Brain pericyte (primary cell): ENCODE measurements around the gene ZMAT3.

Experiments used
- DNase-seq: peaks from one replicate; pipeline ENCODE4 v3.0.0-alpha.2; 2012; ENCODE audit warnings: low read depth, low spot score

ZMAT3 gene

GRCh38 chr3:179021119-179021903, 50.3 kb downstream of the ZMAT3 start:
- DNase-seq: no peak

- DNase-seq: no peak
These were observed 51.5 kb downstream of the ZMAT3 start for GRCh38 chr3:179020112-179020511.

- no peak for DNase-seq
These were observed 52.8 kb downstream of the ZMAT3 start for GRCh38 chr3:179018808-179019207.

- no peak for DNase-seq
These were observed 54.5 kb downstream of the ZMAT3 start for GRCh38 chr3:179016979-179017670.

- DNase-seq: peak; percentile 65
These were observed 56.0 kb downstream of the ZMAT3 start for GRCh38 chr3:179015551-179016020.

- DNase-seq: no peak
These were observed 65.9 kb downstream of the ZMAT3 start for GRCh38 chr3:179005706-179006105.

- DNase-seq: no peak
These were observed 66.4 kb downstream of the ZMAT3 start for GRCh38 chr3:179005213-179005612.

- DNase-seq: no peak
These were observed 71.0 kb downstream of the ZMAT3 start for GRCh38 chr3:179000659-179001058.

- DNase-seq: no peak
These were observed 71.5 kb downstream of the ZMAT3 start for GRCh38 chr3:179000144-179000543.

GRCh38 chr3:178996399-178996798, 75.2 kb downstream of the ZMAT3 start:
- DNase-seq: no peak

- DNase-seq: no peak
These were observed 81.3 kb downstream of the ZMAT3 start for GRCh38 chr3:178990293-178990692.

GRCh38 chr3:178989821-178990220, 81.8 kb downstream of the ZMAT3 start:
- no peak for DNase-seq

- no peak for DNase-seq
These were observed 83.9 kb downstream of the ZMAT3 start for GRCh38 chr3:178987745-178988144.

- DNase-seq: no peak
These were observed 85.2 kb downstream of the ZMAT3 start for GRCh38 chr3:178986456-178986855.

GRCh38 chr3:178982137-178982536, 89.5 kb downstream of the ZMAT3 start:
- DNase-seq: no peak

GRCh38 chr3:178975320-178975719, 96.3 kb downstream of the ZMAT3 start:
- DNase-seq: no peak

- DNase-seq: no peak
These were observed 100.0 kb downstream of the ZMAT3 start for GRCh38 chr3:178971614-178972013.

GRCh38 chr3:178969004-178969700, 102.5 kb downstream of the ZMAT3 start:
- no peak for DNase-seq
